Type B pancreatic cell (in vitro differentiated cells): ENCODE results near the gene PSPH. TPM values are rescaled to one million over a fixed set of nuclear protein-coding genes. Genes with fewer than 3 reads are reported as not detected.
"Not testable (repeated sequence)": the region's sequence is repeated elsewhere in the genome, so short reads cannot be mapped to it uniquely, and the experiment has no call there.

ENCODE experiments used
- DNase-seq: peaks from one replicate; pipeline ENCODE4 v3.0.0; 2021; ENCODE audit warnings: mixed read lengths; ENCODE audit not compliant: unreplicated experiment; ENCODE audit errors: extremely low spot score
- H3K27ac Mint-ChIP-seq: 2 replicates; pipeline ENCODE4 v1.8.0; 2021; ENCODE audit warnings: mild to moderate bottlenecking, mixed read lengths
- H3K27me3 Mint-ChIP-seq: 2 replicates; pipeline ENCODE4 v1.8.0; 2021; ENCODE audit warnings: mixed read lengths
- H3K36me3 Mint-ChIP-seq: 2 replicates; pipeline ENCODE4 v1.8.0; 2021; ENCODE audit warnings: mixed read lengths
- H3K4me1 Mint-ChIP-seq: one replicate; pipeline ENCODE4 v1.8.0; 2021; ENCODE audit warnings: mixed read lengths; ENCODE audit not compliant: unreplicated experiment
- H3K4me3 Mint-ChIP-seq: 2 replicates; pipeline ENCODE4 v1.8.0; 2021; ENCODE audit warnings: mild to moderate bottlenecking, mixed read lengths
- H3K9me3 Mint-ChIP-seq: 2 replicates; pipeline ENCODE4 v1.8.0; 2021; ENCODE audit warnings: mixed read lengths
- CTCF ChIP-seq: fragments of 200-600 bp; sonication (generic); conservative IDR thresholded peaks from 2 replicates; pipeline ENCODE4 v1.5.0; 2021; ENCODE audit warnings: antibody characterized with exemption, mild to moderate bottlenecking
- long read RNA-seq: library from polyadenylated mRNA; unstranded; transcript quantifications from one replicate; pipeline ENCODE4 v2.0.0, GENCODE V29; 2020
- total RNA-seq: library from RNA; stranded (reverse); gene quantifications from 2 replicates; pipeline ENCODE4 v1.2.1, GENCODE V29; 2021; ENCODE audit warnings: low replicate concordance

The PSPH gene
- total RNA-seq = 20.1 and 28.6 TPM in 2 replicates
- long read RNA-seq, transcript PSPH-202 (8 exons, 2,178 nt) = major isoform, 19 of 134 reads
- long read RNA-seq, partial matches to known transcripts = 82 of 134 reads
- long read RNA-seq, other reads (novel, unspliced or antisense) = 31 of 134 reads

GRCh38 chr7:56051339-56052191 is at the start of gene PSPH, which contains the start of gene CCT6A:
PSPH (minus strand) TSS chr7:56051444; CDS start chr7:56021212, 30,232 bp downstream.
CCT6A (plus strand) TSS chr7:56051765; CDS start chr7:56051849, 84 bp downstream.
- TF ChIP-seq CTCF = no peak
- peaks cover 11% of the 10 kb centered on the region for H3K36me3 Mint-ChIP-seq
- DNase-seq = peak; percentile 97
- H3K27ac Mint-ChIP-seq = peak within 1 kb of the TSS; percentile 98
- peak within 1 kb of the TSS; percentile 100 for H3K4me3 Mint-ChIP-seq
- H3K27me3 Mint-ChIP-seq = no peaks in the 10 kb centered on the region
- peaks cover 23% of the 10 kb centered on the region for H3K4me1 Mint-ChIP-seq
- H3K9me3 Mint-ChIP-seq = no peaks in the 10 kb centered on the region

- no peak for DNase-seq
- Mint-ChIP-seq H3K4me3 (no peak overlapping the region), H3K4me1 (no peaks in the 10 kb centered on the region), H3K27me3 (no peaks in the 10 kb centered on the region), H3K36me3 (peaks cover 7% of the 10 kb centered on the region), H3K9me3 (no peaks in the 10 kb centered on the region), H3K27ac (no peak overlapping the region)
- no peak for TF ChIP-seq CTCF
Measured at GRCh38 chr7:56099653-56100052, 48.4 kb upstream of the PSPH start.

GRCh38 chr7:56098187-56099008 is 47.2 kb upstream of the PSPH start:
- H3K9me3 Mint-ChIP-seq, H3K4me1 Mint-ChIP-seq, H3K27me3 Mint-ChIP-seq, H3K36me3 Mint-ChIP-seq, H3K4me3 Mint-ChIP-seq, H3K27ac Mint-ChIP-seq, DNase-seq: not testable (repeated sequence)

- no peaks in the 10 kb centered on the region for H3K4me1 Mint-ChIP-seq
Measured at GRCh38 chr7:56097700-56098099, 46.5 kb upstream of the PSPH start.

GRCh38 chr7:56092789-56093531 is 41.7 kb upstream of the PSPH start, which contains the start of gene PHKG1:
PHKG1 (minus strand) TSS chr7:56092952; CDS start chr7:56088941, 4,011 bp downstream.
- no peak within 1 kb of the TSS for H3K27ac Mint-ChIP-seq
- peak; percentile 34 for TF ChIP-seq CTCF
- H3K9me3 Mint-ChIP-seq = no peaks in the 10 kb centered on the region
- no peak within 1 kb of the TSS for H3K4me3 Mint-ChIP-seq
- no peaks in the 10 kb centered on the region for H3K4me1 Mint-ChIP-seq
- no peak for DNase-seq
- peaks cover 3% of the 10 kb centered on the region for H3K36me3 Mint-ChIP-seq
- no peaks in the 10 kb centered on the region for H3K27me3 Mint-ChIP-seq

More at GRCh38 chr7:56097700-56098099, 46.5 kb upstream of the PSPH start:
- Mint-ChIP-seq H3K27me3 (no peaks in the 10 kb centered on the region), H3K36me3 (peaks cover 3% of the 10 kb centered on the region), H3K4me3 (no peak overlapping the region), H3K27ac (no peak overlapping the region), H3K9me3 (no peaks in the 10 kb centered on the region)
- TF ChIP-seq CTCF = no peak
- DNase-seq = no peak

- not testable (repeated sequence) for DNase-seq, H3K36me3 Mint-ChIP-seq, H3K27ac Mint-ChIP-seq, H3K27me3 Mint-ChIP-seq, H3K4me3 Mint-ChIP-seq, H3K9me3 Mint-ChIP-seq, H3K4me1 Mint-ChIP-seq
Measured at GRCh38 chr7:56092388-56092787, 41.1 kb upstream of the PSPH start.
